Small intestine (tissue), 7 donors: ENCODE results near the gene TAF4B. TPM values are rescaled to one million over a fixed set of nuclear protein-coding genes. Genes with fewer than 3 reads are reported as not detected.
"Not testable (repeated sequence)": the region's sequence is repeated elsewhere in the genome, so short reads cannot be mapped to it uniquely, and the experiment has no call there.

Experiments
- DNase-seq, 2 donors: peaks; one replicate each; pipeline versions ENCODE4 v3.0.0 to v3.0.0-alpha.2; 2013
- FAIRE-seq: peaks from 2 replicates; lab custom pipeline; 2012; peaks lifted over from hg19 to GRCh38; lab: Jason Lieb, UNC
- H3K27ac ChIP-seq, 3 donors: one replicate each; pipeline ENCODE4 v1.5.1; 2013; ENCODE audit warnings: low read length in 2 of 3, mild to moderate bottlenecking in 2 of 3, control low read depth in 1 of 3, inconsistent platforms in 1 of 3, low read depth in 1 of 3, moderate library complexity in 1 of 3
- H3K27me3 ChIP-seq, 3 donors: one replicate each; pipeline ENCODE4 v1.6.1; 2013; ENCODE audit warnings: low read length in 3 of 3, inconsistent platforms in 1 of 3; ENCODE audit not compliant: control insufficient read depth in 3 of 3, insufficient read depth in 3 of 3
- H3K36me3 ChIP-seq, 3 donors: one replicate each; pipeline ENCODE4 v1.6.1; 2013; ENCODE audit warnings: low read length in 3 of 3, inconsistent platforms in 1 of 3, low read depth in 1 of 3, mild to moderate bottlenecking in 1 of 3, moderate library complexity in 1 of 3; ENCODE audit not compliant: control insufficient read depth in 3 of 3, insufficient read depth in 2 of 3
- H3K4me1 ChIP-seq, 3 donors: one replicate each; pipeline ENCODE4 v1.6.1; 2013; ENCODE audit warnings: low read length in 2 of 3, inconsistent platforms in 1 of 3, low read depth in 1 of 3, mild to moderate bottlenecking in 1 of 3, moderate library complexity in 1 of 3; ENCODE audit not compliant: control insufficient read depth in 3 of 3, insufficient read depth in 2 of 3
- H3K4me3 ChIP-seq, 3 donors: one replicate each; pipeline ENCODE4 v1.5.1; 2013; ENCODE audit warnings: low read length in 3 of 3, control low read depth in 1 of 3, inconsistent platforms in 1 of 3, low read depth in 1 of 3, mild to moderate bottlenecking in 1 of 3, moderate library complexity in 1 of 3
- H3K9me3 ChIP-seq, 2 donors: one replicate each; pipeline ENCODE4 v1.6.1; 2013; ENCODE audit warnings: low read depth in 1 of 2, low read length in 1 of 2; ENCODE audit not compliant: control insufficient read depth in 2 of 2, insufficient read depth in 1 of 2
- WGBS, 3 donors: extraction: QIAGEN DNeasy Blood & Tissue Kit; methylation state at CpG; one replicate each; pipeline ENCODE4 v1.1.7; 2013; 5-methylcytosine and 5-hydroxymethylcytosine counted together
- polyA plus RNA-seq, 4 donors: library from polyadenylated mRNA; stranded (reverse) in 3 of 4; unstranded in 1 of 4; fragments of 200-250 nt in 3 of 4; fragments of 120-200 nt in 1 of 4; gene quantifications; one replicate each; pipeline versions ENCODE4 v1.2.1 to v1.2.3, GENCODE V29; 2013
- donor health status: healthy with polysubstance abuse.
- donor health status: control.
- donor health status: control.
- donor health status: Bipolar disorder and iron deficiency.
- donor health status: healthy.

The TAF4B gene
- polyA plus RNA-seq, 4 donors: 0.22 to 3.4 (median 1.7) TPM

- not testable (repeated sequence) for H3K36me3 ChIP-seq, H3K27me3 ChIP-seq, H3K4me1 ChIP-seq, DNase-seq, FAIRE-seq, H3K4me3 ChIP-seq, H3K27ac ChIP-seq
- 90 to 95% (median 95%) methylated on average over 5 of the region's 5 CpGs for WGBS, 3 donors
- peaks cover 0 to 24% of the 10 kb centered on the region in 2 donors for H3K9me3 ChIP-seq
Observed at GRCh38 chr18:26245434-26245833, 19.2 kb downstream of the TAF4B start.

- no peaks in the 10 kb centered on the region for H3K9me3 ChIP-seq
- FAIRE-seq (no peak), DNase-seq (no peak)
- no peak overlapping the region for H3K27ac ChIP-seq
- H3K27me3 ChIP-seq: no peaks in the 10 kb centered on the region
- WGBS, 3 donors: 83 to 89% (median 88%) methylated on average over 3 of the region's 3 CpGs
- H3K36me3 ChIP-seq: no peaks in the 10 kb centered on the region
- H3K4me1 ChIP-seq: no peaks in the 10 kb centered on the region
- no peak overlapping the region for H3K4me3 ChIP-seq
Observed at GRCh38 chr18:26252411-26252810, 26.2 kb downstream of the TAF4B start.

GRCh38 chr18:26254808-26255207 is 28.6 kb downstream of the TAF4B start:
- not testable (repeated sequence) for H3K4me3 ChIP-seq, H3K9me3 ChIP-seq, DNase-seq, H3K4me1 ChIP-seq, H3K27ac ChIP-seq, FAIRE-seq, H3K27me3 ChIP-seq, H3K36me3 ChIP-seq

- no peak for FAIRE-seq
Observed at GRCh38 chr18:26255695-26256622, 29.7 kb downstream of the TAF4B start.

GRCh38 chr18:26258711-26259110 is 32.5 kb downstream of the TAF4B start:
- 96 to 100% (median 99%) methylated on average over 3 of the region's 3 CpGs for WGBS, 3 donors
- H3K36me3 ChIP-seq: no peaks in the 10 kb centered on the region
- no peaks in the 10 kb centered on the region for H3K27me3 ChIP-seq
- FAIRE-seq: no peak
- no peak overlapping the region for H3K4me3 ChIP-seq
- no peak overlapping the region for H3K27ac ChIP-seq
- DNase-seq: no peak
- peaks cover 0 to 10% of the 10 kb centered on the region in 2 donors for H3K9me3 ChIP-seq
- no peaks in the 10 kb centered on the region for H3K4me1 ChIP-seq

More at GRCh38 chr18:26255695-26256622, 29.7 kb downstream of the TAF4B start:
- DNase-seq: no peak
- no peaks in the 10 kb centered on the region for H3K9me3 ChIP-seq
- H3K4me1 ChIP-seq: no peaks in the 10 kb centered on the region
- no peak overlapping the region for H3K4me3 ChIP-seq
- H3K36me3 ChIP-seq: no peaks in the 10 kb centered on the region
- no peak overlapping the region for H3K27ac ChIP-seq
- 73 to 77% (median 76%) methylated on average over 14 of the region's 14 CpGs for WGBS, 3 donors
- no peaks in the 10 kb centered on the region for H3K27me3 ChIP-seq

- not testable (repeated sequence) for H3K27ac ChIP-seq, DNase-seq, H3K4me3 ChIP-seq, H3K4me1 ChIP-seq, H3K9me3 ChIP-seq, FAIRE-seq, H3K36me3 ChIP-seq, H3K27me3 ChIP-seq
- WGBS, 3 donors: 94 to 100% (median 96%) methylated on average over 2 of the region's 4 CpGs
Observed at GRCh38 chr18:26259416-26259815, 33.2 kb downstream of the TAF4B start.

- H3K27me3 ChIP-seq: no peaks in the 10 kb centered on the region
- H3K36me3 ChIP-seq: no peaks in the 10 kb centered on the region
- DNase-seq (no peak), FAIRE-seq (no peak)
- WGBS, 3 donors: 90 to 99% (median 96%) methylated on average over 4 of the region's 4 CpGs
- no peaks in the 10 kb centered on the region for H3K4me1 ChIP-seq
- H3K9me3 ChIP-seq: peaks cover 0 to 10% of the 10 kb centered on the region in 2 donors
- H3K27ac ChIP-seq: no peak overlapping the region
- no peak overlapping the region for H3K4me3 ChIP-seq
Observed at GRCh38 chr18:26262156-26262555, 35.9 kb downstream of the TAF4B start.

GRCh38 chr18:26267357-26267930 is 41.2 kb downstream of the TAF4B start:
- FAIRE-seq (no peak), DNase-seq (no peak)
- Histone ChIP-seq H3K9me3 (no peaks in the 10 kb centered on the region), H3K36me3 (no peaks in the 10 kb centered on the region), H3K27me3 (no peaks in the 10 kb centered on the region), H3K4me1 (no peaks in the 10 kb centered on the region), H3K4me3 (no peak overlapping the region), H3K27ac (no peak overlapping the region)
- 52 to 82% (median 64%) methylated on average over 4 of the region's 4 CpGs for WGBS, 3 donors
